MM.1S (cell line): ENCODE results near the gene KIF5C.

Experiments
- CTCF ChIP-seq: fragments of 300-600 bp; sonication (generic); IDR thresholded peaks from 2 replicates; pipeline ENCODE4 v1.5.1; 2016; ENCODE audit warnings: antibody characterized with exemption, low read length, mixed read lengths
- EZH2 ChIP-seq: fragments of 300-600 bp; sonication (generic); optimal IDR thresholded peaks from 2 replicates; pipeline ENCODE3; 2017; ENCODE audit warnings: low read depth, mild to moderate bottlenecking, antibody characterized with exemption, low read length, mixed read lengths

- TF ChIP-seq CTCF (no peak), EZH2 (no peak)
Observed at GRCh38 chr2:148903294-148903693, 28.3 kb downstream of the KIF5C start.
